Stomach (tissue), 9 donors: ENCODE measurements around the gene HDHD3. TPM values are rescaled to one million over a fixed set of nuclear protein-coding genes. Genes with fewer than 3 reads are reported as not detected.

Experiments used
- DNase-seq, 2 donors: peaks; one replicate each; pipeline versions ENCODE4 v3.0.0 to v3.0.0-alpha.2; 2013 to 2019
- H3K27ac ChIP-seq, 5 donors: fragments of 200-600 bp in 4 of 5; sonication (generic) in 4 of 5; one replicate each; pipeline ENCODE4 v1.5.1; 2013 to 2019; ENCODE audit warnings: mild to moderate bottlenecking in 1 of 5, moderate library complexity in 1 of 5
- H3K27me3 ChIP-seq, 3 donors: fragments of 200-600 bp; sonication (generic); one replicate each; pipeline ENCODE4 v1.5.1; 2017 to 2019; ENCODE audit warnings: mixed run types in 1 of 3
- H3K36me3 ChIP-seq, 4 donors: fragments of 200-600 bp; sonication (generic); 1 replicate in 3 of 4; 2 replicates in 1 of 4; pipeline ENCODE4 v1.5.1; 2016 to 2019
- H3K4me1 ChIP-seq, 4 donors: fragments of 200-600 bp; sonication (generic); one replicate each; pipeline ENCODE4 v1.5.1; 2016 to 2019
- H3K4me3 ChIP-seq, 4 donors: fragments of 200-600 bp; sonication (generic) in 3 of 4; one replicate each; pipeline ENCODE4 v1.5.1; 2016 to 2019; ENCODE audit warnings: mild to moderate bottlenecking in 1 of 4
- H3K9me3 ChIP-seq, 4 donors: fragments of 200-600 bp; sonication (generic); one replicate each; pipeline ENCODE4 v1.5.1; 2016 to 2019
- CTCF ChIP-seq, 7 experiments: fragments of 450-650 bp in 4 of 7; fragments of 200-600 bp in 3 of 7; sonication (generic) in 3 of 7; IDR thresholded peaks; one replicate each; pipeline ENCODE4 v1.5.1; 2016 to 2019; ENCODE audit warnings: antibody characterized with exemption in 7 of 7, control low read depth in 2 of 7, mild to moderate bottlenecking in 1 of 7
- EP300 ChIP-seq: sonication (generic); formaldehyde crosslinking; IDR thresholded peaks from one replicate; pipeline ENCODE4 v1.6.1; 2017; ENCODE audit warnings: antibody characterized with exemption
- POLR2A ChIP-seq, 4 donors: fragments of 450-650 bp; IDR thresholded peaks; one replicate each; pipeline ENCODE4 v1.6.1; 2016; ENCODE audit warnings: antibody characterized with exemption in 4 of 4, control low read depth in 2 of 4, mild to moderate bottlenecking in 1 of 4, moderate library complexity in 1 of 4
- POLR2AphosphoS5 ChIP-seq, 3 donors: sonication (generic); formaldehyde crosslinking; IDR thresholded peaks; one replicate each; pipeline ENCODE4 v1.6.1; 2016; ENCODE audit warnings: antibody characterized with exemption in 3 of 3
- WGBS, 5 donors: extraction: QIAGEN DNeasy Blood & Tissue Kit in 3 of 5; methylation state at CpG; one replicate each; pipeline versions ENCODE4 v1.1.5 to v1.1.7; 2013 to 2018; 5-methylcytosine and 5-hydroxymethylcytosine counted together
- intact Hi-C: fragments of 100-400 bp; cut with DNase I; formaldehyde crosslinking; loops from one replicate; pipeline ENCODE4 v1.15.1; 2023; ENCODE audit warnings: low total_unique reads
- polyA plus RNA-seq, 3 donors: library from polyadenylated mRNA; stranded (reverse); fragments of 200-250 nt; gene quantifications; one replicate each; pipeline ENCODE4 v1.2.3, GENCODE V29; 2013
- total RNA-seq, 5 donors: library from RNA; depleted of rRNA; stranded (reverse); fragments of >200 nt; gene quantifications; one replicate each; pipeline versions ENCODE4 v1.1.0 to v1.2.3, GENCODE V29; 2014 to 2016
- donor health status: healthy with polysubstance abuse.
- donor health status: Bipolar disorder and iron deficiency.
- donor health status: healthy.

HDHD3 gene
- total and polyA plus RNA-seq, 8 donors: 41.3 to 120 (median 66.7) TPM

- H3K4me3 ChIP-seq: no peak overlapping the region
- 55 to 88% (median 77%) methylated on average over 1 of the region's 1 CpG for WGBS, 5 donors
- peaks cover 0 to 7% (median 0%) of the 10 kb centered on the region in 4 donors for H3K36me3 ChIP-seq
- H3K27me3 ChIP-seq: no peaks in the 10 kb centered on the region
- H3K27ac ChIP-seq: no peak overlapping the region
- H3K9me3 ChIP-seq: no peaks in the 10 kb centered on the region
- peaks cover 0 to 25% (median 11%) of the 10 kb centered on the region in 4 donors for H3K4me1 ChIP-seq
- DNase-seq: no peak
- TF ChIP-seq CTCF (IDR thresholded peaks at IDR 0.05) (no peak), POLR2A (IDR thresholded peaks at IDR 0.05) (no peak), EP300 (no peak), POLR2AphosphoS5 (IDR thresholded peaks at IDR 0.05) (no peak)
- intact Hi-C loops: no loop called here
Observed at GRCh38 chr9:113364951-113365350, 11.8 kb downstream of the HDHD3 start.

- no peak for DNase-seq
- no peaks in the 10 kb centered on the region for H3K27me3 ChIP-seq
- H3K36me3 ChIP-seq: peaks cover 0 to 11% (median 0%) of the 10 kb centered on the region in 4 donors
- TF ChIP-seq CTCF (IDR thresholded peaks at IDR 0.05) (no peak), EP300 (no peak), POLR2AphosphoS5 (IDR thresholded peaks at IDR 0.05) (no peak), POLR2A (IDR thresholded peaks at IDR 0.05) (no peak)
- H3K4me3 ChIP-seq: no peak overlapping the region
- no peaks in the 10 kb centered on the region for H3K9me3 ChIP-seq
- H3K27ac ChIP-seq: no peak overlapping the region
- intact Hi-C loops: no loop called here
- peaks cover 0 to 11% (median 5%) of the 10 kb centered on the region in 4 donors for H3K4me1 ChIP-seq
- WGBS, 5 donors: 63 to 94% (median 83%) methylated on average over 3 of the region's 3 CpGs
Observed at GRCh38 chr9:113363336-113363735, 13.4 kb downstream of the HDHD3 start.

- Histone ChIP-seq H3K36me3 (peaks cover 0 to 11% (median 0%) of the 10 kb centered on the region in 4 donors), H3K4me1 (peaks cover 0 to 29% (median 6%) of the 10 kb centered on the region in 4 donors), H3K9me3 (no peaks in the 10 kb centered on the region), H3K4me3 (no peak overlapping the region), H3K27me3 (no peaks in the 10 kb centered on the region), H3K27ac (no peak overlapping the region)
- intact Hi-C loops: no loop called here
- TF ChIP-seq POLR2AphosphoS5 (IDR thresholded peaks at IDR 0.05): no peak
- TF ChIP-seq POLR2A (IDR thresholded peaks at IDR 0.05): no peak
- no peak for TF ChIP-seq CTCF (IDR thresholded peaks at IDR 0.05)
- no peak for TF ChIP-seq EP300
- 66 to 73% (median 69%) methylated on average over 7 of the region's 7 CpGs for WGBS, 5 donors
- DNase-seq: no peak
Observed at GRCh38 chr9:113361304-113362018, 15.3 kb downstream of the HDHD3 start.

- H3K9me3 ChIP-seq: no peaks in the 10 kb centered on the region
- intact Hi-C loops: no loop called here
- WGBS, 5 donors: 85 to 90% (median 86%) methylated on average over 15 of the region's 15 CpGs
- H3K36me3 ChIP-seq: peaks cover 0 to 14% (median under 1%) of the 10 kb centered on the region in 4 donors
- TF ChIP-seq CTCF (IDR thresholded peaks at IDR 0.05) (no peak), POLR2A (IDR thresholded peaks at IDR 0.05) (no peak), POLR2AphosphoS5 (IDR thresholded peaks at IDR 0.05) (no peak), EP300 (no peak)
- H3K4me3 ChIP-seq: no peak overlapping the region
- H3K27me3 ChIP-seq: no peaks in the 10 kb centered on the region
- no peak overlapping the region for H3K27ac ChIP-seq
- no peak for DNase-seq
- H3K4me1 ChIP-seq: peaks cover 0 to 30% (median 7%) of the 10 kb centered on the region in 4 donors
Observed at GRCh38 chr9:113360242-113360842, 16.4 kb downstream of the HDHD3 start.
